ENCODE measurements around the gene NR2E1. TPM values are rescaled to one million over a fixed set of nuclear protein-coding genes. Genes with fewer than 3 reads are reported as not detected.

Gene NR2E1
- total RNA-seq, 1 donor from 2014 or later = not detected

DNA sequence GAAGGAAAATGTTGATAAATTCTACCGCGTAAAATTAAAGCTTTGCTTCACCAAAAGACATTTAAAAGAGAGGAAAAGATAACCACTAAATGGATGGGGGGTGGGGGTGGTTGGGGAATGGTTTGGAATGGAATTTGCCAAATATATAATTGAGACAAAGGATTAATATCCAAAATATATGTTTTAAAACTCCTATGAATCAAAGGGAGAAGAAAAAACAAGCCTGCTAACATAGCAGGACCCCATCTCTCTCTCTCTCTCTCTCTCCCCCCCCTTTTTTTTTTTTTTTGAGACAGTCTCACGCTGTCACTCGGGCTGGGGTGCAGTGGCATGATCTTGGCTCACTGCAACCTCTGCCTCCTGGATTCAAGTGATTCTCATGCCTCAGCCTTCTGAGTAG lies 13.4 kb upstream of the NR2E1 start:
- no peak for DNase-seq (ENCODE audit: extremely low read depth, low read depth, low spot score)

DNA sequence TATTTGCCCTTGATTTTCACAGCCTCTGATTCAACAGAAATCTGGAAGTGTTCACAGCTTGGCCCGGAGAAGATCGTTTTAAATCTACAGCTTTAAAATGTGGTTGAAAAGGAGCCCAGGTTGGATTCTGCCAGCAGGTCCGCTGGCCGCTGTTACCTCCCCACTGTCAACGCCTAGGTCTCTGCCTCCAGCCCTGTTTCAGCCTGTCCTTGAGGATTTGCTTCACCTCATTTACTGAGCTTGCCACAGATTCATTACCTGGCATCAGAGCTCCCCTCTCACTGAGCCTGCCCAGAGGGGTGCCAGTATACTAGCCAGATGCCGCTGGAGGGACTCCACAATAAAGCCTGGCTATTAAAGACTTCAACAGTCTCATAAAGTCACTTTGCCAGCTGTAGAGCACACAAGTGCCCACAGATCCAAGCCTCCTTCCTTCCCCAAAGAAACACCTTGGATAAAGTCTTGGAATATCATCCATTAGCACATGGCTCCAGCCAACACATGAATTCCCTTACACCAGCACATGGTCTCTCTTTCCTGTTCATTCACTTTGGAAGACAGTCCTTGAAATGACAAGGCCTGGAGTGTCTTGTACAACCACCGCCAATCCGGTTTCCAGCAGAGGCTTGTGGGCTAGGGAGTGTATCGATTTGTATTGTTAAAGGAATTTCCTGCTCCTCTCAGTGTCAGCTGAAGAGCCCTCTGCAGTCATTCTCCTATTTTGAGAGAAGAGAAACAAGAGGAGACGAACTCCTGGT lies 9.5 kb upstream of the NR2E1 start:
- DNase-seq (ENCODE audit: extremely low read depth, low read depth, low spot score) = no peak

DNA sequence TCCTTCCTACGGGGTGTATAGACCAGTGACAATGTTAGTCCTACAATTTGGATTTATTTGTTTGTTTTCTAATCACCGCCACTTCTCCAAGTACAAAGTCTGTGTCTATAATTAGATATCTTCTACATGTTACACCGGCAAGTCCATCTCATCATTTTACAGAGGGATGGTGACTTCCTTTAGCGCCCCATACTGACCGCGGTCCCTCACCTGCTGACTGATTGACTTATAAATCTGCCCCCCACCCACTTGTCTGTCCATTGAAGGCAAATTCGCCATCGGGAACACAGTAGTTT lies 8.9 kb upstream of the NR2E1 start:
- no peak for DNase-seq (ENCODE audit: extremely low read depth, low read depth, low spot score)

DNA sequence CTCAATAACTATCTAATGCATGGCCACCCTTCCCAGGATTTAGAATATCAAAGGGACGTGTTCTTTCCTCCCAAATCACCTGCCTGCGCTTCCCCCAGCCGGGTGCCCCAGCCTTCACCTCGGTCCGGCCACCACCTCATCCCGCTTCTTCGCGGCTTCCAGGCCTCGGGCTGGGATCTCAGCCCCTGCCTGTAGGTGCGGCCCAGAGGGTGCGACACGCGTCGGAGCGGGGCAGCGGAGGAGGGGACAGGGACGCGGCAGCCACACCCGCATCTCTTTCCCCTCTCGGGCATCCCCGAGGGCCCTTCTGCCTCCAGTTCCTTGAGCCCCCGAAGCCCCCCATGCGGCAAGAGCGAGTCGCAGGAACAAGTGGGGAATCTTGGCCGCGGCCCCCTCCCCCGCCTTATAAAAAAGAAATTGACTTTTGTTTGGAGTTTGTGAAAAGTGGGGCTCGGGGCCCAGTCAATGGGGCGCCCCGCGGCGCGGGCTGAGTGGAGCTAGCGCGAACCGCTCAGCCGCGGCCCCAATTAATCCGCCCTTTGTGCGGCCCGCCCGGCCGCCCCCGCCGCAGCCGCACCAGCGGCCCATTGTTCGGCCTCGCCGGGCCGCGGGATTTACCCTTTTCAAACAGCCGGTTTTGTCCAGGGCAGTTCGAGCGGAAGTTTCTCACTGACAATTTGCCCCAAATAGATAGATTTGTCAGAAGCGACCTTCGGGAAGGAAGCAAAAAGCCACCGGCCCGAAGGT lies 8.4 kb upstream of the NR2E1 start:
- DNase-seq (ENCODE audit: extremely low read depth, low read depth, low spot score) = no peak

DNA sequence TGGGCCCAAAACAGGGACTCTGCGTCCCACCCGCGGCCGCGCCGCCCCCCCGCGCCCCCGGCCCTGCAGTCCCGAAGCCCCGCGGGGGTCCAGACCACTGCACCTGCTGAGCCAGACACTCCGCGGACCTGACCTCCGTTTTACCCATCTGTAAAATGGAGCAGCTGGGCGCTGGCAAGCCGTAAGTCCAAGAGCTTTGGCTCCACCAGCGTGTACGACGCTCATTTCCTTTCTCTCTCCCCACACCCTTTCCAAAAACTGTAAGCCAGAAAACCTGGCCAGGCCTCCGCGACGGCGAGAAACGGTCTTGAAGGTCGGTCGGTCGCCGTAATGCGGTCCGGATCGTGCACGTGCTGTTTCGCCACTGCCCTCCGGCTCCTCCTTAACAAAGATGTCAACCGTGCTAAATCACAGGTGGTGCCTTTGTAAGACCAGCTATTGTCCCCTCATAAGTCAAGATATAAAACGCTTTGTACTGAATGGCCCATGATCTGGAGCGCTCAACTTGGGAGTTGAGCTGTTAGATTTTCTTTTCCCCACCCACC lies 7.8 kb upstream of the NR2E1 start:
- no peak for DNase-seq (ENCODE audit: extremely low read depth, low read depth, low spot score)

DNA sequence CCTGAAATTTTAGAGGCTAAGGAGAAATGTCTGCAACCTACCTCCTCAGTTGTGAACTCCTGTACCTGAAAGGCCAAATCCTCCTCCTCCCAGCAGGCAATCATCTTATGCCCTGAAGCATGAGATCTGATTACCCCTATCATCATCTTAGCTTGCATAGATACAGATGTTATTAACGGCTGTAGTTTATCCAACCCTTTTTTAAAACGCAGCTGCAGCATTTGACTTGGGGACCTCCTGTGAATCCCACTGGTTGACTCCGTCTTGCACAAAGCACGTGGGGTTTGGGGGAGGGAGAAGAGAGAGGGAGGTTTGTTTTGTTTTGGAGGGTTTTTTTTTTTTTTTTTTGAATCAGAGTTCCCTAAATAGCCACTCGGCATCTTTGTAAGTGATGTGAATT lies 5.8 kb upstream of the NR2E1 start:
- DNase-seq (ENCODE audit: extremely low read depth, low read depth, low spot score) = no peak

DNA sequence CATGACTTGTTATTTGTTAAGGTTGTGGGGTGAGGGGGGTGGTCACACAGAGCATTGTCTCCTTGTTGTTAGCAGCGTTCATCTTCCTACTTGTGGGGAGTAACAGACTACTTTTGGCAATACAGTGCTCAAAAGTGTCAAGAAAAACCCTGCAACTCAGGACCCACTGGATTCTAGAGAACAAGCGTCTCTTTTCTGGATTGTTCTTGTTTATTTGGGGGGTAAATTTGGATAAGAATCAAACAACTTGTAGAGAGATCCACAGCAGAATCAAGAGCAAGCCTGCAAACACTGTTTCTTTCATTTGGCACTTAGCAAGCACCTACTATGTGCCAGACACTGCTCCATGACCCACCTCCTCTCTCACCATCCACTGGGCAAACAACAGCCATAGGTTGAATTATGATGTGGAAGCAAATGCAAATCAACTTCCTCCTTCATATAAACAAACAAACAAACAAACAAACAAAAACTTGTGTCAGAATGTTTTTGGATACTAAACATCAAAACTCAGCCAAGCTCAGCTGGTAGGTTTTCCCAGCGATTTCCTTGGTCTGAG lies 4.0 kb upstream of the NR2E1 start:
- DNase-seq (ENCODE audit: extremely low read depth, low read depth, low spot score) = no peak

DNA sequence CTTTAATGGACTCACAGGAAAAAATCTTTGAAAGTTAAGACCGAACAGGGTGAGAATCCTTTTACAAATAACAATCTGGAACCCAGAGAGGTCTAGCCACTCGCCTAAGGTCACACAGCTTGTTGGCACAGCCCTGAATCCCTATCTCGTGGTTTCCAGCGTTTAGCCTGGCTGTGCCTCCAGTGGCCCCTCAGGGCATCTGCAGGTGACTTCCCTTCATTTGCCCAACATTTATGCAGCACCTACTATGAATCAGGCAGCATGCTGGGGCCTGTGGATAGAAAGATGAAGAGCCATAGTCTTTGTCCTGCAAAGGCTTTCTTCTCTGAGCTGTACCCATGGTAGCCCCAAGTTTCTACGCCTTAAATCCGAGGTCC lies 2.6 kb upstream of the NR2E1 start:
- DNase-seq (ENCODE audit: extremely low read depth, low read depth, low spot score) = no peak

DNA sequence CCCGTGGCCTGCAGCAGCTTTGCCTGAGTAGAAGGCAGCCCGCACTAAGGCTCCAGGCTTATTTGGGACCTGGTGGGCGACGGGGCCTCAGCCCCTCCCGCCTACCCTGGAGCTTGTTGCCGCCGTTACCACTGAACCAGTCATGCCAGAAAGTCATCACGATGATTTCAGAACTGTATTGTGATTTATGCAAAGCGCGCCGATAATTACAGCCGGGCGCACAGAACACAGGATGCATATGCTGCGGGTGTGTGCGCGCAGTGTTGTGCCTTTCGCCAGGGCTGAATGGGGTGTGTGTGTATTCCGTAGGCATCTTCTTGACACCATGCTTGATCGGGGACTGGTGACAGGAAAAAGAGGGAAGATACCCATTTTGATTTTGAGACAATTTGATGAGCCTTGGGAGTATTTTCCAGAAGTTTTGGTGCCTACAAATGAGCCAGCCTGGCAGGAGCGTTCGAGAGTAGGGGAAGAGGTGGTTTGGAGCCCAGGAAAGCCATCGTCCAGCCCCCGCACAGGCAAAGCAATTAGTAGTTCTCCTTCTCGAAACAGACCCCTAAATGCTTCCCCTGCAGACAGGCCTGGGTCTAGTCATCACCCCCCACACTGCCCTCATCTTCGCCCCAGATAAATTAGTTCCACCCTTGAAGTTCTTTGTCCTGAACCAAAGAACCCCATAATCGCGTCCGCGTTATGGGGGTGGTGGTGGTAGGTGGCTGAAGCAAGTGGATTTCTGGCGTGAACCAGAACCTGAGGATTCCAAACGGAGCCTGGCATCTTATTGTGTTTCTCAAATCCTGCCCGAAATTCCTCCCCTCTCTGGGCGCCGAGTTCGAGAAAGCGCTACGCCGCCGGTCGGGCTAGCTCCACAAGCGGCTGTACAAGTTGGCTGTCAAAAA lies 1.9 kb upstream of the NR2E1 start:
- DNase-seq (ENCODE audit: extremely low read depth, low read depth, low spot score) = no peak

DNA sequence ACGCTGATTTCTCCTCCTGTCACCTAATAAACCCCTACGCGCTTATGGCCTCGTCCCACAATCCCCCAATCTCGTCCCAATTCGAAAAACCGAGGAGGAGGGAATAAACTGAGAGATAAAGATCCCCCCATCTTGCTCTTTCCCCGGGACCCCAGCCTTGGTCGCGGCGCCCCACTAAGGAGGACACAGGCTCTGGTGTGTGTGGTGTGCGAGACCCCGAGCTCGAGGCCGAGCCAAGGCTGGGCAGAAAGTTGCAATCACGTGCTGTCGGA lies 1.3 kb upstream of the NR2E1 start:
- no peak for DNase-seq (ENCODE audit: extremely low read depth, low read depth, low spot score)

DNA sequence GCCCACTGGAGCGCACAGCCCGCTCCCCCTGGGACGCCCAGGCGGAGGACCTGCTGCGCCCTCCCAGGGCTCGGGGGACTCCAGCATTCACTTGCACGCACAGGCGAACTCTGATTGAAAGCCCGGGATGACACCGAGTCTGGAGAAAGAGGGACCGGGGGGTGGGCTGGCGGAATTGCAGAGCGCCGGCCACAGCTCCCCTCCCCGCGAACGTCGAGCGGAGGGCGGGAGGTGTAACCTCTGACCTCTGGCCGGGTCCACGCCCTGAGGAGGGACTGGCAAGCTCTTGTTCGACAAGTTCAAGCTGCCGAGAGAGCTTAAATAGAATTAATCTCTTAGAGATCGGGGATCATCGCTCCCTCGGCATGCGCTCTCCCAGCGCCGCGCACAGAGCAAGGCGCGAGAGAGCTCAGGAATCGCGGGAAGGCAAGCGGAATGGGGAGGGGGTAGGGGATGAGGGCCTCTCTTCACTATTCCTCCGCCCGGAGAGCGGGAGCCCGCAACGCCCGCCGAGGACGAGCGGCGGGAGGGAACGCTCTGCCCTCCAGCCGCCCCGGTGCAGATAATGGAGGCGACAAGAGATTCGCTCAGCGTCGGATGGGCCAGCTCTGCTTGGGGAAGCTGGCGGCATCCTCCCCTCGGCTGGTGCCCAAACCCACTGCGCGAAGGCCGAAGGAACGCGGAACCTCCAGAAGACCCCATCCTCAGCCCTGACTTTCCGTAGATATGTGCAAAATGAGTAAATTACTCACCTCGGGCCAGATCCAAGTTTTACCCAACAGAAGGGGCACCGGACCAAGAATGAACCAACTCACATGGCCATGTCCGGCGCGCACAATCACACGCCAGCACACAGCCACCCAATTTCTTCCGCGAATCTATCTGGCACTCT lies 761 bp upstream of the NR2E1 start:
- DNase-seq (ENCODE audit: extremely low read depth, low read depth, low spot score) = no peak

DNA sequence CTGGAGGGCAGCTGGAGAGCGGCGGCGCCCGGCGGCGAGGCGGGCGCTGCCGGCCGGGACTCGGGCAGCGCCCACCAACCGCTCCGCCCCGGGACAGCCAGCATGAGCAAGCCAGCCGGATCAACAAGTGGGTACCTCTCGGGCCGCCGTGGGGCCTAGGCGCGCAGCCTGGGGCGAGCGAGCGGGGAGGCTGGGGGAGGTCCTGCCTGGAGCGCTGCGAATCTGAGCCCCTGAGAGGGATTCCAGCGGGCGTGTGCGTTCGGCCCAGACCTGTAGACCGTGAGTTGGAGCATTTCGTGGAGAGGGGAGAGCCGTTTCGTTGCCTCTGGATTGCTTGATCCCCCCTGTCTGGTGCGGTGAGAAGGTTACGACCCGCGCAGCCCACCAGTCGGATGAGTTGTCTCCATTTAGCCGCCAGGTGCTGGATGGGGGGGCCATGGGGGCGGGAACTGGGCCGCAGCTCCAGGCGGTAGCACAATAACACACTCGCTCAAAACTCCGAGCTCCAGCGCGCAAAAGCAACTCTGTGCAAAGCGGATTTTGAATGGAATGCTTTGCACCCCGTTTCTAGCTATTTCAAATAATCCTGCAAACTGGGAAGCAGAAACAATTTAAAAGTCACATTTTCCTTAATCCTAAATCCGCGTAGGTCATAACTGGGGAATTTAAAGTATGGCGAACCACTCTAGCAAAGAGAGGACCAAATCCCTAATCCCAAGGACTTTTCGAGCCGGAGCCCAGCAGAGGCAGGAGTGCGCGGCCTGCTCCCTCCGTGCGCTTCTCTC lies 1.0 kb downstream of the NR2E1 start:
- no peak for DNase-seq (ENCODE audit: extremely low read depth, low read depth, low spot score)

DNA sequence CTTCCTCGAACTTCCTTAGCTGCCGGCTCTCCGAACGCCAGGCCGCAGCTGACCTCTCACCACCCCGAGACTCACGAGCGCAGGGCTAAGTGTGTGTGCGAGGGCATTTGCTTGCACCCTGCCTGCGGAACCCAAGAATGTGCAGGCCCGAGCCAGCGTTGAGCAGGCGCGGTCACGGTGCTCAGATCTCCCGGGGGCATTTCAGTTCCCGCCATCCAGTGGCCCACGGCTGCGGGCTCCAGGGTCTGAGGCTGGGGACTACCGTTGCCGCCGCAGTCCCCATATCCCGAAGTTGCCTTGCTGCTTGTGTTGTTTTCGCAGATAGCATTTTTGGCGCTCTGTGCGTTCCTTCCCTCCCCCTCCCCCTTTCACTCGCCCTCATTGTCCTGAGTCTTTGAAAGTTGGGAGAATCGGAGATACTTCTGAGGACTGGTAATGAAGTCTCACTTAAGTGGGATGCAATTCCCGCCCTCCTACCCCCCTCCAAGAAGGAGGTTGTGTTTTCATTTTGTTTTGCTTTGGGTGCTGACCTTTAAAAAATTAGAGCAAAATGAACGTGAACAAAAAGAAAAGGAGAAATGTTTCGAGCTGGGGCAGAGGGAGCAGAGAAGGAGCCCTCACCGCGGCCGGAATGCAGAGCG lies 1.7 kb downstream of the NR2E1 start:
- DNase-seq (ENCODE audit: extremely low read depth, low read depth, low spot score) = no peak

DNA sequence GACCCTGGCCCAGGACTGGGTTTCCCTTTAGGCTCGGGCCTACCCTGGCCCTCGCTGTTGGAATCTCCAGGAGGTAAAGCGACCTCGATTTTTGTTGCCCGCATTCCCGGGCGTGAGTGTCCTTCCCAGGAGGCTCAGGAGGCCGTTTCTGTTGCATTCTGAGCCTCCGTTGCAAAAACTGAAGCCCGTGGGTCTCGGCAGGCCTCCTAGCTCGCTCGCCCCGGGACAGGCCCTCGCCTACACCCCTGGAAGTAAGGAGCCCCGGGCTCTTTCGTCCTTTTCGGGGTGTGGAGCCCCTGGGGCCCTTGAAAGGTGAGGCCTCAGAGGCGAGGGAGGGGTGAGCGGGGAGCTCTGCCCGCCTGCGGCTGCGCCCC lies 2.3 kb downstream of the NR2E1 start:
- no peak for DNase-seq (ENCODE audit: extremely low read depth, low read depth, low spot score)

DNA sequence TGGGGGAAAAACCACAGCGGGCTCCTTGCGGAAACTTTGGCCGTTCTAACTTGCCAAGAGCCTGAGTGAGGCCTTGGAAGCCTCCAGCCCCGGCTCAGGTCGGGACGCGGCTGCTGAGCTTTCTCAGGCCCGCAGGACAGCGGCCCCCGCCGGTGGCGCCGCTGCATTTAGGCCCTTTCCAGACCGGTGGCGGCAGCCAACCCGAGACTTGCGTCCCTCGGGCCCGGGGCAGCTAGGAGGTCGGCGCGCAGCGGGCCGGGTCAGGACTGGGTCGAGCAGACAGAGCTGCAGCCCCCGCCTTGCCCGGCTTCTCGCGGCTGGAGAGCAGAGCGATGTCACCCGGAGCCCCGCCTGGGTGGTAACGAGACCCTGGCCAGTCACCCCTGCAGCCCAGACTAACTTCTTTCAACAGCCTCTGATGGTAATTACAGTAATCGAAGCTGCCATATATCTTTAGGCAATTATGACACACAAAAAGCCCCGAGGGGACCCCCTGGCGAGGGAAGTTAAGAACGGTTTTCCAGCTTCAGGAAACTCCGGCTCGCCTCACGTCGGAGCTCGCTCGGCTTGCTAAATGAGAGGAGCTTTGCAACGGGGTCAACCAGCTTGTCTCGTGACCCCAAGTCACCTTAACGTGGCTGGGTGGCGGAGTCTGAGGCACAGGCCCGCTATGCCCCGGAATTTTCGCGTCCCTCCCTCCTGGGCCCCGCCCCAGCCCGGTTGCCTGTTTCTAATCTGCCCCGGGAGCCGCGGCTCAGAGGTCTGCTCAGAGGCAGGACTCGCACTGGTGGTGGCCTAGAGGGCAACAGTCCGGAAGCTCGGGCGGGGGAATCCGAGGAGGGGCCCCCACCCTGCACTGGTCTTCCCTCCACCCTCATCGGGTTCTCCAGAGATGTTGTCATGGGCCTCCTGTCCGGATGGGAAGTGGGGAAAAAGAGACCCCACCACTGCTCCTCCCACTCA lies 3.0 kb downstream of the NR2E1 start:
- no peak for DNase-seq (ENCODE audit: extremely low read depth, low read depth, low spot score)

DNA sequence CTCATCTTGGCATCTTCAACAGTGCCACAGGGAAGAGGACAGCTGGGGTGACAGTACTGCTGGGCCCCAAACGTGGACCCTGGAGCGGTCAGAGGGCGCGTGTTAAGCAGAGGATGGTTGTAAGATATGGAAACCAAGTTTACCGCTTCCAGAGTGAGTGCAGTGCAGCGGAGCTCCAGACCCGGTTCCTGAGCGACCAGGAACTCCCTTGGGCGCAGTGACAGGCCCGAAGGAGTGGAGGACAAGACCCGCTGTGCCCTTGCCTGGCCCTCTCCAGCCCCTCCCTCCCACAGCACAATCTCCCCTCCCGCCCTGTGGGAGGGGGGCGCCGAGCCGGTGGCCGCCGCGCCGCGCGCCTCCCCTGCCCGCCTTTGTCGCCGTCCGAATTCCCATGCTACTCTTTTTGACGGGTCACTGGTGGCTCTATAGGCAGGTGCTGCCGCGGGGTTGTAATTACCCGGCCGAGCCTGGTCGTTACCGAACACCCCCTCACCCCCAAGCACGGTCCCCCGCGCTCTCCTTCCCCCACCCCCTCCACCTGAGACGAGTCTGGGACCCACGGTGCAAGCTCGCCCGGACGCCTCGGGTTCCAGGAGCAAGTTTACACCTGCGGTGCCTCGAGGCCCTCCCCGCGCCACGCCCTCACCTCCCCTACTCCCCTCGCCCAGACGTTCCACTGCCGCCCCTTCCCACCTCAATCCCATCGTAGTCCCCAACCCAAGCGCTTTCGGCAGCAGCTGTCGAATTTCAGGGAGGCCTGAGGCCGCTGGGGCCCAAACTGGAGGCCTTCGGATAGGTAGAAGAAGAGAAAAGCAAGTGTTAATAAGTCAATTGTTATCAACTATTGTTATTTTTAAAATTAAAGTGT lies 3.9 kb downstream of the NR2E1 start:
- no peak for DNase-seq (ENCODE audit: extremely low read depth, low read depth, low spot score)
